HepG2 (cell line): ENCODE results near the gene AAMP. TPM values are rescaled to one million over a fixed set of nuclear protein-coding genes. Genes with fewer than 3 reads are reported as not detected.

ENCODE experiments used
- NFKBIZ ChIP-seq: IDR thresholded peaks from 2 replicates; pipeline ENCODE4 v1.6.1; 2018; ENCODE audit warnings: missing genetic modification reagents, missing compliant biosample characterization
- PHF21A ChIP-seq: sonication (generic); formaldehyde crosslinking; IDR thresholded peaks from 2 replicates; pipeline ENCODE4 v1.5.0; 2020; ENCODE audit warnings: mild to moderate bottlenecking, missing genetic modification reagents
- ZMAT5 ChIP-seq: sonication (generic); formaldehyde crosslinking; IDR thresholded peaks from 2 replicates; pipeline ENCODE4 v1.5.0; 2020; ENCODE audit warnings: mild to moderate bottlenecking, low read depth, missing genetic modification reagents, borderline replicate concordance
- ZNF33A ChIP-seq: sonication (generic); formaldehyde crosslinking; IDR thresholded peaks from 2 replicates; pipeline ENCODE4 v1.5.1; 2020; ENCODE audit warnings: missing genetic modification reagents, mild to moderate bottlenecking, moderate library complexity, borderline replicate concordance
- ZNF407 ChIP-seq: sonication (generic); formaldehyde crosslinking; IDR thresholded peaks from one replicate; pipeline ENCODE4 v1.5.1; 2020; ENCODE audit warnings: mild to moderate bottlenecking, missing genetic modification reagents; ENCODE audit errors: not compliant biosample characterization
- polyA plus RNA-seq, 8 experiments: library from polyadenylated mRNA; depleted of rRNA in 3 of 8; stranded (reverse) in 7 of 8; unstranded in 1 of 8; fragments of >200 nt; fragmentation: Illumina TruSeq in 4 of 8; extraction: Trizol in 4 of 8; gene quantifications; 2 replicates each; pipeline versions ENCODE4 v1.2.1 to v1.2.3, GENCODE V29; 2011 to 2016; ENCODE audit warnings: low read depth in 4 of 8, missing spikeins in 1 of 8, mixed read lengths in 1 of 8; ENCODE audit not compliant: insufficient read depth in 1 of 8
- total RNA-seq, 5 experiments: library from RNA; depleted of rRNA; stranded (reverse); fragments of >200 nt; fragmentation: Illumina TruSeq; extraction: Trizol; gene quantifications; 2 replicates each; pipeline ENCODE4 v1.2.3, GENCODE V29; 2016; ENCODE audit warnings: low read depth in 1 of 5
- TF ChIP-seq, protein P1 (sequence below), 2 experiments: fragments of 450-650 bp in 1 of 2; sonication (generic) in 1 of 2; formaldehyde crosslinking; IDR thresholded peaks; 2 replicates each; pipeline versions ENCODE4 v1.5.0 to v1.8.0; 2020 to 2022; ENCODE audit warnings: mild to moderate bottlenecking in 1 of 2, missing genetic modification reagents in 1 of 2
- TF ChIP-seq, protein P2 (sequence below): sonication (generic); formaldehyde crosslinking; IDR thresholded peaks from 2 replicates; pipeline ENCODE4 v1.5.0; 2020; ENCODE audit warnings: mild to moderate bottlenecking, missing genetic modification reagents

Gene AAMP
- total and polyA plus RNA-seq, 2 of the 13 experiments (the other 11 are each of a cell fraction or from before 2014, with no cell fraction given): 110 to 186 TPM

DNA sequence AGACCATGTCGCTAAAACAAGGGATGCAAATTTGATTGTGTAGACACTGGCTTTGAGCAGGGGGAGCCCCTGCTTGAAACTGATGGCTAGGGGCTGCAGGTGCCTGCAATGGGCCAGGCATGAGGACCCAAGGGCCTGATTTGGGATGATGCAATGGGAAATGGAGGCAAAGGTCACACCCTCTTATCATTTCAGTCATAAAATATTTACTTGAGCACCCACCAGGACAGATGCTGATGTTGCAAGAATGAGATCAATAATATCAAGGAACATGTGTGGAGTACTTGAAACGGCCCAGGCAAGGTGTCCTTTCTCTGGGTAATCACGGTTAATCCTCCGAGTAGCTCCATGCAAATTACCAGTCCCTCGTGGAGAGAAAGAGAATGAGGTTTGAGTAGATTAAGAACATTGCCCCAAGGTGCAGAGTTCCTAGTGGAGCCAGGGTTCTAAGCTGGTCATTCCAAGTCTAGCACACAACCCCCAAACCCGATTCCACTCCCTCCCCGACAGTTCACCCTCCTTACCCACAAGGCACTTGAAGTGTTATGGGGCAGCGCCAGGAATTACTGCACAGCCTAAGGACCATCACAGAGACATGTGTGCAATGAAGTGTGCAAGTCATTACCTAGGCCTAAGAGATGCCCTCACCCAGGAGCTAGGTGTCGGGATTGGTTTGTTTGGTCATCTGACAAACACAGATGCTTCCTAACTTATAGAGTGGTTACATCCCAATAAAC lies 36.4 kb upstream of the AAMP start (continued):
- TF ChIP-seq ZNF407 (CRISPR knock-in tag) (no peak), ZMAT5 (CRISPR knock-in tag) (no peak), PHF21A (CRISPR knock-in tag) (peak; percentile 41; the same call in 1 of the 2 replicates), NFKBIZ (no peak), ZNF33A (no peak)
- TF ChIP-seq, protein P1, sequence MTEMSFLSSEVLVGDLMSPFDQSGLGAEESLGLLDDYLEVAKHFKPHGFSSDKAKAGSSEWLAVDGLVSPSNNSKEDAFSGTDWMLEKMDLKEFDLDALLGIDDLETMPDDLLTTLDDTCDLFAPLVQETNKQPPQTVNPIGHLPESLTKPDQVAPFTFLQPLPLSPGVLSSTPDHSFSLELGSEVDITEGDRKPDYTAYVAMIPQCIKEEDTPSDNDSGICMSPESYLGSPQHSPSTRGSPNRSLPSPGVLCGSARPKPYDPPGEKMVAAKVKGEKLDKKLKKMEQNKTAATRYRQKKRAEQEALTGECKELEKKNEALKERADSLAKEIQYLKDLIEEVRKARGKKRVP (CRISPR knock-in tag; IDR thresholded peaks at IDR 0.05): peak; percentile 28 to 85; a peak in 2 of 4 replicates
- TF ChIP-seq, protein P2, sequence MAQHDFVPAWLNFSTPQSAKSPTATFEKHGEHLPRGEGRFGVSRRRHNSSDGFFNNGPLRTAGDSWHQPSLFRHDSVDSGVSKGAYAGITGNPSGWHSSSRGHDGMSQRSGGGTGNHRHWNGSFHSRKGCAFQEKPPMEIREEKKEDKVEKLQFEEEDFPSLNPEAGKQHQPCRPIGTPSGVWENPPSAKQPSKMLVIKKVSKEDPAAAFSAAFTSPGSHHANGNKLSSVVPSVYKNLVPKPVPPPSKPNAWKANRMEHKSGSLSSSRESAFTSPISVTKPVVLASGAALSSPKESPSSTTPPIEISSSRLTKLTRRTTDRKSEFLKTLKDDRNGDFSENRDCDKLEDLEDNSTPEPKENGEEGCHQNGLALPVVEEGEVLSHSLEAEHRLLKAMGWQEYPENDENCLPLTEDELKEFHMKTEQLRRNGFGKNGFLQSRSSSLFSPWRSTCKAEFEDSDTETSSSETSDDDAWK (CRISPR knock-in tag): no peak
